CD8-positive, alpha-beta memory T cell (primary cell): ENCODE data around the gene FBXL13. TPM values are rescaled to one million over a fixed set of nuclear protein-coding genes. Genes with fewer than 3 reads are reported as not detected.

Source experiments
- CTCF ChIA-PET: fragments of 350-600 bp; sonication (Branson Sonifier 250); formaldehyde crosslinking; loops from one replicate; lab custom pipeline; 2021; ENCODE audit warnings: antibody characterized with exemption; lab: Charles Lee
- POLR2A ChIA-PET: fragments of 350-600 bp; sonication (Branson Sonifier 250); formaldehyde crosslinking; loops from one replicate; lab custom pipeline; 2021; ENCODE audit warnings: antibody characterized with exemption; lab: Charles Lee
- DNase-seq, 5 donors: peaks; one replicate each; pipeline versions ENCODE4 v3.0.0 to v3.0.0-alpha.2; 2020 to 2022; ENCODE audit warnings: mixed read lengths in 1 of 5
- H3K27ac ChIP-seq: one replicate; pipeline ENCODE4 v1.7.0; 2013; ENCODE audit warnings: low read depth, mild to moderate bottlenecking, low read length, moderate library complexity
- H3K27me3 ChIP-seq: 2 replicates; pipeline ENCODE4 v1.7.0; 2013; ENCODE audit warnings: low read length, mild to moderate bottlenecking; ENCODE audit not compliant: insufficient read depth, poor library complexity, severe bottlenecking
- H3K36me3 ChIP-seq: 2 replicates; pipeline ENCODE4 v1.7.0; 2013; ENCODE audit warnings: mild to moderate bottlenecking, low read length, moderate library complexity; ENCODE audit not compliant: insufficient read depth
- H3K4me1 ChIP-seq: 2 replicates; pipeline ENCODE4 v1.7.0; 2013; ENCODE audit warnings: mild to moderate bottlenecking, low read length, moderate library complexity; ENCODE audit not compliant: insufficient read depth
- H3K4me3 ChIP-seq: 2 replicates; pipeline ENCODE4 v1.7.0; 2013; ENCODE audit warnings: mild to moderate bottlenecking, low read length
- H3K9me3 ChIP-seq: 2 replicates; pipeline ENCODE4 v1.7.0; 2013; ENCODE audit warnings: mild to moderate bottlenecking, low read length
- H3K27ac Mint-ChIP-seq, 8 donors: one replicate each; pipeline ENCODE4 v1.8.0; 2020 to 2021; ENCODE audit warnings: mixed read lengths in 8 of 8, mild to moderate bottlenecking in 6 of 8, inconsistent platforms in 3 of 8, moderate library complexity in 3 of 8
- H3K27me3 Mint-ChIP-seq, 2 donors: one replicate each; pipeline ENCODE4 v1.8.0; 2020 to 2021; ENCODE audit warnings: mixed read lengths in 2 of 2, mild to moderate bottlenecking in 1 of 2, moderate library complexity in 1 of 2
- H3K36me3 Mint-ChIP-seq, 3 donors: one replicate each; pipeline ENCODE4 v1.8.0; 2020 to 2021; ENCODE audit warnings: mixed read lengths in 3 of 3, inconsistent platforms in 1 of 3, mild to moderate bottlenecking in 1 of 3
- H3K4me1 Mint-ChIP-seq, 3 donors: one replicate each; pipeline ENCODE4 v1.8.0; 2020 to 2021; ENCODE audit warnings: mixed read lengths in 3 of 3, inconsistent platforms in 1 of 3, mild to moderate bottlenecking in 1 of 3
- H3K4me3 Mint-ChIP-seq, 7 donors: one replicate each; pipeline ENCODE4 v1.8.0; 2020 to 2021; ENCODE audit warnings: mixed read lengths in 7 of 7, mild to moderate bottlenecking in 6 of 7, moderate library complexity in 4 of 7, inconsistent platforms in 2 of 7
- H3K9me3 Mint-ChIP-seq, 5 donors: one replicate each; pipeline ENCODE4 v1.8.0; 2020 to 2022; ENCODE audit warnings: mixed read lengths in 5 of 5, mild to moderate bottlenecking in 3 of 5, moderate library complexity in 2 of 5, inconsistent platforms in 1 of 5
- polyA plus RNA-seq: library from polyadenylated mRNA; unstranded; fragments of 300-500 nt; fragmentation: Illumina TruSeq; gene quantifications from one replicate; pipeline ENCODE4 v1.2.3, GENCODE V29; 2021
- total RNA-seq, 2 experiments: library from RNA; stranded (reverse); gene quantifications; one replicate each; pipeline ENCODE4 v1.2.3, GENCODE V29; 2021

FBXL13 gene
- total and polyA plus RNA-seq, 3 experiments from 2014 or later, result 0.43 to 0.66 (median 0.62) TPM

- Mint-ChIP-seq H3K4me3 (no peak overlapping the region), H3K27me3 (no peaks in the 10 kb centered on the region), H3K27ac (no peak overlapping the region), H3K36me3 (peaks cover 0 to 3% (median 2%) of the 10 kb centered on the region in 3 donors), H3K4me1 (no peaks in the 10 kb centered on the region), H3K9me3 (no peaks in the 10 kb centered on the region)
- ChIA-PET POLR2A (no interaction called here), CTCF (no interaction called here)
- H3K27me3 ChIP-seq, result no peaks in the 10 kb centered on the region
- no peak overlapping the region for H3K27ac ChIP-seq
- no peaks in the 10 kb centered on the region for H3K36me3 ChIP-seq
- no peaks in the 10 kb centered on the region for H3K4me1 ChIP-seq
- no peaks in the 10 kb centered on the region for H3K9me3 ChIP-seq
- no peak overlapping the region for H3K4me3 ChIP-seq
- no peak for DNase-seq
Measured at GRCh38 chr7:102925976-102926782, 148.4 kb downstream of the FBXL13 start.

GRCh38 chr7:102918845-102919244, 155.8 kb downstream of the FBXL13 start:
- CTCF ChIA-PET, result no interaction called here
- POLR2A ChIA-PET, result no interaction called here

GRCh38 chr7:102917436-102918353, 156.9 kb downstream of the FBXL13 start:
- H3K27me3 ChIP-seq, result no peaks in the 10 kb centered on the region
- Mint-ChIP-seq H3K9me3 (no peaks in the 10 kb centered on the region), H3K36me3 (no peaks in the 10 kb centered on the region), H3K27me3 (peaks cover 0 to 5% of the 10 kb centered on the region in 2 donors), H3K4me1 (no peaks in the 10 kb centered on the region), H3K27ac (peak overlapping the region in 1 of 8 donors; percentile 22), H3K4me3 (no peak overlapping the region)
- no peaks in the 10 kb centered on the region for H3K36me3 ChIP-seq
- ChIA-PET POLR2A (no interaction called here), CTCF (no interaction called here)
- H3K4me3 ChIP-seq, result no peak overlapping the region
- H3K9me3 ChIP-seq, result no peaks in the 10 kb centered on the region
- H3K27ac ChIP-seq, result no peak overlapping the region
- no peaks in the 10 kb centered on the region for H3K4me1 ChIP-seq
- no peak for DNase-seq

More at GRCh38 chr7:102918845-102919244, 155.8 kb downstream of the FBXL13 start:
- no peaks in the 10 kb centered on the region for H3K36me3 Mint-ChIP-seq
- H3K4me3 Mint-ChIP-seq, result no peak overlapping the region
- Histone ChIP-seq H3K27me3 (no peaks in the 10 kb centered on the region), H3K36me3 (no peaks in the 10 kb centered on the region), H3K4me1 (no peaks in the 10 kb centered on the region), H3K9me3 (no peaks in the 10 kb centered on the region), H3K27ac (no peak overlapping the region), H3K4me3 (no peak overlapping the region)
- no peak for DNase-seq
- no peaks in the 10 kb centered on the region for H3K9me3 Mint-ChIP-seq
- no peak overlapping the region for H3K27ac Mint-ChIP-seq
- peaks cover 0 to 5% of the 10 kb centered on the region in 2 donors for H3K27me3 Mint-ChIP-seq
- H3K4me1 Mint-ChIP-seq, result no peaks in the 10 kb centered on the region

GRCh38 chr7:102916881-102917280, 157.7 kb downstream of the FBXL13 start:
- Mint-ChIP-seq H3K4me3 (no peak overlapping the region), H3K9me3 (no peaks in the 10 kb centered on the region), H3K27me3 (peaks cover 5% of the 10 kb centered on the region in 2 donors), H3K36me3 (no peaks in the 10 kb centered on the region), H3K27ac (no peak overlapping the region), H3K4me1 (no peaks in the 10 kb centered on the region)
- CTCF ChIA-PET, result no interaction called here
- no peaks in the 10 kb centered on the region for H3K9me3 ChIP-seq
- DNase-seq, result no peak
- H3K4me3 ChIP-seq, result no peak overlapping the region
- H3K36me3 ChIP-seq, result no peaks in the 10 kb centered on the region
- no peak overlapping the region for H3K27ac ChIP-seq
- POLR2A ChIA-PET, result no interaction called here
- no peaks in the 10 kb centered on the region for H3K27me3 ChIP-seq
- no peaks in the 10 kb centered on the region for H3K4me1 ChIP-seq

DNA sequence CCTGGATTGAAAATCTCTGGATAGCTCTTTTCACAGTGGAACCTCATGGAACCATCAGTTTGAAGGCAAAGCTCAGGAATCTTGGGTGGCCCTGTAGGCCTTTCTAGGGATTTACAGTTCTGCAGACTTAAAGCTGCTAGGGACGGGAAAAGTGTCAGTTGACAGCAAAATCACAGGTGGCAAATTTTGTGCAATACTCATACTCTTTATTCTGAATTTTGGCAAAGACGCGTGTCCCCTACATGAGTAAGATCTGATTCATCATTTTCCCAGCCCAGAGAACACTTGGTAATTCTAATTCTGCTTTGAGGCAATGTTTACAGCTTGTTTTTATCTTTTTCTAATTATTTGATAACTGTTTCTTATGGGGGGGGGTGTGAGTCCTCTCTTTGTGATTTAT, 158.2 kb downstream of the FBXL13 start:
- POLR2A ChIA-PET, result no interaction called here
- Mint-ChIP-seq H3K9me3 (no peaks in the 10 kb centered on the region), H3K4me1 (no peaks in the 10 kb centered on the region), H3K4me3 (no peak overlapping the region), H3K27ac (no peak overlapping the region), H3K36me3 (peaks cover 0 to under 1% (median 0%) of the 10 kb centered on the region in 3 donors), H3K27me3 (peaks cover 5 to 8% of the 10 kb centered on the region in 2 donors)
- Histone ChIP-seq H3K27ac (no peak overlapping the region), H3K4me3 (no peak overlapping the region), H3K4me1 (no peaks in the 10 kb centered on the region), H3K27me3 (no peaks in the 10 kb centered on the region), H3K9me3 (no peaks in the 10 kb centered on the region), H3K36me3 (no peaks in the 10 kb centered on the region)
- no peak for DNase-seq
- CTCF ChIA-PET, result no interaction called here

DNA sequence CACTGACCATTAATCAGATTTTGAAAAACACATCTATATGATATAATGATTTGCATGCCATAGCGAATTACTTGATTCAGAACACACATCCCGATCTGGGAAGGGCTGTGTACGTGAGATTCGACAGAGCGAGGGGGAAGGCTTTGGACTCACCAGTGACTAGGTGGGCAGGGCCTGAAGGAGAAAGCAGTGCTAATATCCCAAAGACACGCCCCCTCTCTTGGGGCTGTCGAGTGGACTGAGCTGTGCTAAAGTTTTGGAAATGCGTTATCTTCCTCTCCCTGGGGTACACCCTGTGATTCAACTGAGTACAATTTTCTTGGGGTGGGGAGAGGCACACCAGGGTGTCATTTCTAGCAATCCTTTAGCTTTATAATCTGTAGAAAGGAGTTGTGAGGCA, 160.0 kb downstream of the FBXL13 start:
- Mint-ChIP-seq H3K4me1 (no peaks in the 10 kb centered on the region), H3K27me3 (peaks cover 1 to 12% of the 10 kb centered on the region in 2 donors), H3K4me3 (no peak overlapping the region), H3K9me3 (peaks cover 0 to 6% (median 0%) of the 10 kb centered on the region in 5 donors), H3K36me3 (peaks cover 0 to 7% (median 1%) of the 10 kb centered on the region in 3 donors), H3K27ac (no peak overlapping the region)
- no peak for DNase-seq
- no peak overlapping the region for H3K4me3 ChIP-seq
- H3K4me1 ChIP-seq, result no peaks in the 10 kb centered on the region
- no peaks in the 10 kb centered on the region for H3K36me3 ChIP-seq
- ChIA-PET POLR2A (no interaction called here), CTCF (no interaction called here)
- H3K27ac ChIP-seq, result no peak overlapping the region
- no peaks in the 10 kb centered on the region for H3K9me3 ChIP-seq
- H3K27me3 ChIP-seq, result no peaks in the 10 kb centered on the region

DNA sequence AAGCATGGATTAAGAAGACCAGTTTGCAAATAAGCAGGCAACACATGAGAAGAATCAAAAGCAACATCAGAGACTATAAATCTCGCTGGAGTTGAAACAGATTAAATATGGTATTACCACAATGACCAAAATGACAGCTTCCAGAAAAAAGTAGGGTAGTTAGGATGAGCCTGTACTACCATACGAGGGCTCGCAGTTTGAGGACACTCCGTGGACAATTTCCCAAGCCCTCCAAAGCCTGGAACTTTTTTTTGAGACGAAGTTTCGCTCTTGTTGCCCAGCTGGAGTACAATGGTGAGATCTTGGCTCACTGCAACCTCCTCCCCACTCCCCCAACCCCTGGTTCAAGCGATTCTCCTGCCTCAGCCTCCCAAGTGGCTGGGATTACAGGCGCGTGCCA, 160.8 kb downstream of the FBXL13 start:
- Histone ChIP-seq H3K36me3 (no peaks in the 10 kb centered on the region), H3K9me3 (no peaks in the 10 kb centered on the region), H3K27ac (no peak overlapping the region), H3K27me3 (no peaks in the 10 kb centered on the region), H3K4me1 (no peaks in the 10 kb centered on the region), H3K4me3 (no peak overlapping the region)
- no peaks in the 10 kb centered on the region for H3K4me1 Mint-ChIP-seq
- H3K4me3 Mint-ChIP-seq, result no peak overlapping the region
- H3K27me3 Mint-ChIP-seq, result peaks cover 1 to 12% of the 10 kb centered on the region in 2 donors
- H3K9me3 Mint-ChIP-seq, result peaks cover 0 to 6% (median 0%) of the 10 kb centered on the region in 5 donors
- H3K36me3 Mint-ChIP-seq, result peaks cover 0 to 7% (median 1%) of the 10 kb centered on the region in 3 donors
- ChIA-PET POLR2A (no interaction called here), CTCF (no interaction called here)
- DNase-seq, result no peak
- no peak overlapping the region for H3K27ac Mint-ChIP-seq

- Mint-ChIP-seq H3K27me3 (peaks cover 1 to 12% of the 10 kb centered on the region in 2 donors), H3K36me3 (peaks cover 0 to 7% (median 1%) of the 10 kb centered on the region in 3 donors), H3K4me1 (no peaks in the 10 kb centered on the region), H3K27ac (no peak within 1 kb of the TSS), H3K9me3 (peaks cover 0 to 13% (median 5%) of the 10 kb centered on the region in 5 donors), H3K4me3 (no peak within 1 kb of the TSS)
- Histone ChIP-seq H3K27ac (no peak within 1 kb of the TSS), H3K27me3 (no peaks in the 10 kb centered on the region), H3K4me3 (no peak within 1 kb of the TSS), H3K4me1 (no peaks in the 10 kb centered on the region), H3K9me3 (no peaks in the 10 kb centered on the region), H3K36me3 (no peaks in the 10 kb centered on the region)
- POLR2A ChIA-PET, result no interaction called here
- DNase-seq, result no peak
- CTCF ChIA-PET, result no interaction called here
Measured at GRCh38 chr7:102912742-102913141, 161.9 kb downstream of the FBXL13 start, which contains the start of gene LRRC17. LRRC17 (plus strand) TSS chr7:102913000; CDS start chr7:102933914, 20,914 bp downstream.
